ENCODE measurements around the gene SLC25A21. TPM values are rescaled to one million over a fixed set of nuclear protein-coding genes. Genes with fewer than 3 reads are reported as not detected.

SLC25A21 gene
- total RNA-seq, 2 experiments from 2014 or later, result not detected

DNA sequence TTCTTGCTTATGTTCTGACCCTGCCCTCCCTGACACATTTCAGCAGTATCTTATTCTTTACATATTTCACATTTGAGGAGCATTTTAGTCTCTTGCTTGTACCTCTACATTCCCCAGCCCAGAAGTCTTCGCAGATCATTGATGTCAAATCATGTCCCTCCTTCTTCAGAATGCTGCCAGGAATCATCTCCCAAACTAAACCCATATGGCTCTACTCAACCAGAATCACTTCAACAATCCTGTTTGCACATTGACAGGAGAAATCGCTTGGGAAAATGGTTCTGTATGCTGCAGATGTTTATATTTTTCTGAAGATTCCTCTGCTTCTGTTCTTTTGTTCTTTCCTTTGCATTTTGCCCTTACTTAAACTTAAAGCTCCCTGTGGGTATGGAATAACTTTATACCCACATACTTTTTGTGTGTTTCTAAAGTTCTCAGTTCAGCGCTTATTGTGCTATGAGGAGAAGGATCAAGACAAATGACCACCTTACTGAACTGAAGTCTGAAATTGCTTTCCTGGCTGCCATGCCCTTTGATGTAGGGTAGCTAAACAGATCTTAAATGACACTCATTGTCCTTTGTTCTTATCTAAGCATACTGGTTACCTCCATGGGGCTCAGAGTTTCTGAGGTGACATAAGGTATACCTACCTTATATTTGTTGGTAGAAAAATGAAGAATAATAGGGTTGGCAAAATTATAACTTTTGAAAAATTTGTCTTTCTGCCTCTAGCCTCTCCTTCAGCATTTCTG lies 134.6 kb downstream of the SLC25A21 start:
- TF ChIP-seq, protein P1, sequence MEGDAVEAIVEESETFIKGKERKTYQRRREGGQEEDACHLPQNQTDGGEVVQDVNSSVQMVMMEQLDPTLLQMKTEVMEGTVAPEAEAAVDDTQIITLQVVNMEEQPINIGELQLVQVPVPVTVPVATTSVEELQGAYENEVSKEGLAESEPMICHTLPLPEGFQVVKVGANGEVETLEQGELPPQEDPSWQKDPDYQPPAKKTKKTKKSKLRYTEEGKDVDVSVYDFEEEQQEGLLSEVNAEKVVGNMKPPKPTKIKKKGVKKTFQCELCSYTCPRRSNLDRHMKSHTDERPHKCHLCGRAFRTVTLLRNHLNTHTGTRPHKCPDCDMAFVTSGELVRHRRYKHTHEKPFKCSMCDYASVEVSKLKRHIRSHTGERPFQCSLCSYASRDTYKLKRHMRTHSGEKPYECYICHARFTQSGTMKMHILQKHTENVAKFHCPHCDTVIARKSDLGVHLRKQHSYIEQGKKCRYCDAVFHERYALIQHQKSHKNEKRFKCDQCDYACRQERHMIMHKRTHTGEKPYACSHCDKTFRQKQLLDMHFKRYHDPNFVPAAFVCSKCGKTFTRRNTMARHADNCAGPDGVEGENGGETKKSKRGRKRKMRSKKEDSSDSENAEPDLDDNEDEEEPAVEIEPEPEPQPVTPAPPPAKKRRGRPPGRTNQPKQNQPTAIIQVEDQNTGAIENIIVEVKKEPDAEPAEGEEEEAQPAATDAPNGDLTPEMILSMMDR (IDR thresholded peaks at IDR 0.05), result no peak
- CTCF ChIA-PET, result no interaction called here
- H3K9me3 Mint-ChIP-seq, result peaks cover 7% of the 10 kb centered on the region

DNA sequence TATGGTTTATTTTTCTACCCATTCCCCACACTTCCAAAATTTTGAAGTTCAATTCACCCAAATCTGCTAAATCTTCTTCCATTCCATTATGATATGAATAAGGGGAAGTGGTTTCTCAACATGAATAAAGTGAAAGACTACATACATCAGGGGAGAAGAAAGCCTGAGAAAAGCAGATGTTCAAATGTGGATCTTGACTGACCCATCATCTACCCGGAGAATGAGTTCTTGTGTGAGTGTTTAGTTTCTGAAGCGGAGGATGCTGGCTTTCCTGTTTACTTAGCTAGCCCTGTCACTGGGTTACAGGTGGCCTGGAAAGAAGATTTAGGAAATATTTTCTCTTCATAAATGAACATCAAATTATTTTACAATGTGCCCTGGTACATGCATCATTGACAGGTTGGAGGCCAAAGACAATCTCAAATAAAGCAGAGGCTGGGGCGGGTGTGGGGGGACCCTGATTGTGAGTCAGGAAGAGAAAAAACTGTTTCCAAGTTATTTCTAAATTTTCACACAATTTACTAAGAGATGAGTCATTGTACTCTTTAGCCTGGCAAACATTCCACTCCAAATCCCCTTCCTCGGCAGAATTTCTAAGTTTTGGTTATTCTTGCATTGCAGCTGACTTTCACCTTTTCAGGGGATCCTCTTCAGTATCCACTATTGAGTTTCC lies 135.6 kb downstream of the SLC25A21 start:
- H3K27ac ChIP-seq (ENCODE audit: low read depth in 1 of 2, low read length in 2 of 2), result no peak overlapping the region
- intact Hi-C loops (cut with DNase I, micrococcal nuclease), result no loop called here
- POLR2A ChIA-PET, result no interaction called here
- Mint-ChIP-seq H3K36me3 (ENCODE audit: low read depth) (no peaks in the 10 kb centered on the region), H3K4me1 (ENCODE audit: low read depth) (no peaks in the 10 kb centered on the region), H3K27ac (no peak overlapping the region), H3K9me3 (peaks cover 7% of the 10 kb centered on the region), H3K4me3 (no peak overlapping the region), H3K27me3 (no peaks in the 10 kb centered on the region)
- TF ChIP-seq, protein P1 (IDR thresholded peaks at IDR 0.05), result no peak
- CTCF ChIA-PET, result no interaction called here
- H3K36me3 ChIP-seq (ENCODE audit: insufficient read depth, low read length), result no peaks in the 10 kb centered on the region
- H3K27me3 ChIP-seq (ENCODE audit: control insufficient read depth in 1 of 2, insufficient read depth in 2 of 2, low read length in 2 of 2), result no peaks in the 10 kb centered on the region
- no peaks in the 10 kb centered on the region for H3K4me1 ChIP-seq (ENCODE audit: insufficient read depth, low read length)
- DNase-seq, result no peak
- ATAC-seq (ENCODE audit: poor library complexity), result no peak
- no peak overlapping the region for H3K4me3 ChIP-seq (ENCODE audit: low read length)
- peaks cover 0 to 8% of the 10 kb centered on the region in 2 experiments for H3K9me3 ChIP-seq (ENCODE audit: control insufficient read depth in 1 of 2, insufficient read depth in 1 of 2, low read length in 2 of 2)

More for the DNA sequence above, 134.6 kb downstream of the SLC25A21 start:
- ATAC-seq (ENCODE audit: poor library complexity) (no peak), DNase-seq (no peak)
- Histone ChIP-seq H3K4me3 (ENCODE audit: low read length) (no peak overlapping the region), H3K27ac (ENCODE audit: low read depth in 1 of 2, low read length in 2 of 2) (no peak overlapping the region), H3K4me1 (ENCODE audit: insufficient read depth, low read length) (no peaks in the 10 kb centered on the region), H3K27me3 (ENCODE audit: control insufficient read depth in 1 of 2, insufficient read depth in 2 of 2, low read length in 2 of 2) (no peaks in the 10 kb centered on the region), H3K36me3 (ENCODE audit: insufficient read depth, low read length) (no peaks in the 10 kb centered on the region), H3K9me3 (ENCODE audit: control insufficient read depth in 1 of 2, insufficient read depth in 1 of 2, low read length in 2 of 2) (peaks cover 0 to 4% of the 10 kb centered on the region in 2 experiments)
- no peaks in the 10 kb centered on the region for H3K4me1 Mint-ChIP-seq (ENCODE audit: low read depth)
- POLR2A ChIA-PET, result no interaction called here
- no peak overlapping the region for H3K4me3 Mint-ChIP-seq
- no peak overlapping the region for H3K27ac Mint-ChIP-seq
- intact Hi-C loops (cut with DNase I, micrococcal nuclease), result no loop called here
- H3K36me3 Mint-ChIP-seq (ENCODE audit: low read depth), result no peaks in the 10 kb centered on the region
- no peaks in the 10 kb centered on the region for H3K27me3 Mint-ChIP-seq

DNA sequence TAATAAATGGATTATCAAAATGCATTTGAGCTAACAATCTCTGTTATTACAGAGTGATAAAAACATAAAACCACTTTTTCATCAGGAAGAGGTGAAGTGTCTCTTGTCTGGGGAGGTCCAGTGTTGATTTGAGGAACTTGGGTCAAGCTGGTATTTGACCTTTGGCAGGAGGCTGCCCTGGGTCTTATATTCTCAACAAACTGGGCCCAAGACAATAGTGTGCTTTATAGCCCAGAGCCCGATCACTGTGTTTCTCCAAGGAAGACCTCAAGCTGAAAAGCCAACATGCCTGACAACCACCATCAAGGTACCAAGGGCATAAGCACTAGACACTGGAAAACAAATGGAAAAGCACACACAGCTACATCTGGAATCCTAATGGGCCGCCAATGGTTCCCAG lies 137.0 kb downstream of the SLC25A21 start:
- Histone ChIP-seq H3K27ac (ENCODE audit: low read depth in 1 of 2, low read length in 2 of 2) (no peak overlapping the region), H3K4me3 (ENCODE audit: low read length) (no peak overlapping the region), H3K27me3 (ENCODE audit: control insufficient read depth in 1 of 2, insufficient read depth in 2 of 2, low read length in 2 of 2) (no peaks in the 10 kb centered on the region), H3K4me1 (ENCODE audit: insufficient read depth, low read length) (no peaks in the 10 kb centered on the region), H3K9me3 (ENCODE audit: control insufficient read depth in 1 of 2, insufficient read depth in 1 of 2, low read length in 2 of 2) (peaks cover 0 to 8% of the 10 kb centered on the region in 2 experiments), H3K36me3 (ENCODE audit: insufficient read depth, low read length) (no peaks in the 10 kb centered on the region)
- intact Hi-C loops (cut with DNase I, micrococcal nuclease), result no loop called here
- TF ChIP-seq, protein P1 (IDR thresholded peaks at IDR 0.05), result no peak
- ATAC-seq (ENCODE audit: poor library complexity) (no peak), DNase-seq (no peak)
- Mint-ChIP-seq H3K4me1 (ENCODE audit: low read depth) (no peaks in the 10 kb centered on the region), H3K27me3 (no peaks in the 10 kb centered on the region), H3K36me3 (ENCODE audit: low read depth) (no peaks in the 10 kb centered on the region), H3K4me3 (no peak overlapping the region), H3K27ac (no peak overlapping the region), H3K9me3 (peaks cover 7% of the 10 kb centered on the region)
- CTCF ChIA-PET, result no interaction called here
- POLR2A ChIA-PET, result no interaction called here

All from CD4-positive, alpha-beta T cell (primary cell).